ENCODE results near the gene MLLT6. TPM values are rescaled to one million over a fixed set of nuclear protein-coding genes. Genes with fewer than 3 reads are reported as not detected.

Gene MLLT6
- total and polyA plus RNA-seq, 4 donors, result 18.4 to 94.1 (median 61.8) TPM

GRCh38 chr17:38740044-38740443, 35.0 kb downstream of the MLLT6 start:
- peaks cover 69% of the 10 kb centered on the region for H3K4me1 ChIP-seq (ENCODE audit: control insufficient read depth, insufficient read depth, low read length)
- 94% methylated on average over 13 of the region's 19 CpGs for WGBS (ENCODE audit: insufficient coverage)

GRCh38 chr17:38740806-38741205, 35.7 kb downstream of the MLLT6 start:
- Histone ChIP-seq H3K9me3 (ENCODE audit: control insufficient read depth, insufficient read depth, low read length) (no peaks in the 10 kb centered on the region), H3K27me3 (ENCODE audit: control insufficient read depth, insufficient read depth, low read length) (no peaks in the 10 kb centered on the region), H3K27ac (ENCODE audit: low read depth, low read length) (peak overlapping the region; percentile 91), H3K36me3 (ENCODE audit: control insufficient read depth, insufficient read depth, low read length) (peaks cover 53% of the 10 kb centered on the region), H3K4me1 (ENCODE audit: control insufficient read depth, insufficient read depth, low read length) (peaks cover 69% of the 10 kb centered on the region), H3K4me3 (ENCODE audit: low read depth, low read length) (no peak overlapping the region)
- DNase-seq (ENCODE audit: low read depth in 4 of 6, low spot score in 6 of 6), result no peak
- WGBS (ENCODE audit: insufficient coverage), result 43% methylated on average over 1 of the region's 4 CpGs

More at GRCh38 chr17:38740044-38740443, 35.0 kb downstream of the MLLT6 start:
- no peak for DNase-seq (ENCODE audit: low read depth in 4 of 6, low spot score in 6 of 6)
- H3K36me3 ChIP-seq (ENCODE audit: control insufficient read depth, insufficient read depth, low read length), result peaks cover 60% of the 10 kb centered on the region
- H3K4me3 ChIP-seq (ENCODE audit: low read depth, low read length), result no peak overlapping the region
- H3K27ac ChIP-seq (ENCODE audit: low read depth, low read length), result no peak overlapping the region
- H3K27me3 ChIP-seq (ENCODE audit: control insufficient read depth, insufficient read depth, low read length), result no peaks in the 10 kb centered on the region
- no peaks in the 10 kb centered on the region for H3K9me3 ChIP-seq (ENCODE audit: control insufficient read depth, insufficient read depth, low read length)

GRCh38 chr17:38741461-38741860, 36.4 kb downstream of the MLLT6 start:
- WGBS (ENCODE audit: insufficient coverage), result 43% methylated on average over 5 of the region's 5 CpGs
- H3K4me1 ChIP-seq (ENCODE audit: control insufficient read depth, insufficient read depth, low read length), result peaks cover 71% of the 10 kb centered on the region
- no peaks in the 10 kb centered on the region for H3K27me3 ChIP-seq (ENCODE audit: control insufficient read depth, insufficient read depth, low read length)
- peak overlapping the region; percentile 91 for H3K27ac ChIP-seq (ENCODE audit: low read depth, low read length)
- no peaks in the 10 kb centered on the region for H3K9me3 ChIP-seq (ENCODE audit: control insufficient read depth, insufficient read depth, low read length)
- peaks cover 46% of the 10 kb centered on the region for H3K36me3 ChIP-seq (ENCODE audit: control insufficient read depth, insufficient read depth, low read length)
- H3K4me3 ChIP-seq (ENCODE audit: low read depth, low read length), result no peak overlapping the region
- peak in 2 of 6 donors; percentile 33 to 53 for DNase-seq (ENCODE audit: low read depth in 4 of 6, low spot score in 6 of 6)

GRCh38 chr17:38741921-38742410, 36.9 kb downstream of the MLLT6 start:
- Histone ChIP-seq H3K27ac (ENCODE audit: low read depth, low read length) (peak overlapping the region; percentile 91), H3K36me3 (ENCODE audit: control insufficient read depth, insufficient read depth, low read length) (peaks cover 41% of the 10 kb centered on the region), H3K27me3 (ENCODE audit: control insufficient read depth, insufficient read depth, low read length) (no peaks in the 10 kb centered on the region), H3K9me3 (ENCODE audit: control insufficient read depth, insufficient read depth, low read length) (no peaks in the 10 kb centered on the region), H3K4me3 (ENCODE audit: low read depth, low read length) (peak overlapping the region; percentile 10), H3K4me1 (ENCODE audit: control insufficient read depth, insufficient read depth, low read length) (peaks cover 74% of the 10 kb centered on the region)
- peak in 2 of 6 donors; percentile 89 to 93 for DNase-seq (ENCODE audit: low read depth in 4 of 6, low spot score in 6 of 6)
- 26% methylated on average over 6 of the region's 7 CpGs for WGBS (ENCODE audit: insufficient coverage)

- H3K27ac ChIP-seq (ENCODE audit: low read depth, low read length), result peak overlapping the region; percentile 91
- peaks cover 34% of the 10 kb centered on the region for H3K36me3 ChIP-seq (ENCODE audit: control insufficient read depth, insufficient read depth, low read length)
- whole genome bisulfite sequencing (ENCODE audit: insufficient coverage), result 16% methylated on average over 16 of the region's 22 CpGs
- H3K27me3 ChIP-seq (ENCODE audit: control insufficient read depth, insufficient read depth, low read length), result no peaks in the 10 kb centered on the region
- peaks cover 76% of the 10 kb centered on the region for H3K4me1 ChIP-seq (ENCODE audit: control insufficient read depth, insufficient read depth, low read length)
- peak in 2 of 6 donors; percentile 96 to 97 for DNase-seq (ENCODE audit: low read depth in 4 of 6, low spot score in 6 of 6)
- no peaks in the 10 kb centered on the region for H3K9me3 ChIP-seq (ENCODE audit: control insufficient read depth, insufficient read depth, low read length)
- peak overlapping the region; percentile 10 for H3K4me3 ChIP-seq (ENCODE audit: low read depth, low read length)
Measured at GRCh38 chr17:38742411-38743308, 37.6 kb downstream of the MLLT6 start.

GRCh38 chr17:38743556-38744171, 38.6 kb downstream of the MLLT6 start:
- Histone ChIP-seq H3K36me3 (ENCODE audit: control insufficient read depth, insufficient read depth, low read length) (peaks cover 24% of the 10 kb centered on the region), H3K4me1 (ENCODE audit: control insufficient read depth, insufficient read depth, low read length) (peaks cover 80% of the 10 kb centered on the region), H3K27ac (ENCODE audit: low read depth, low read length) (peak overlapping the region; percentile 91), H3K9me3 (ENCODE audit: control insufficient read depth, insufficient read depth, low read length) (no peaks in the 10 kb centered on the region), H3K27me3 (ENCODE audit: control insufficient read depth, insufficient read depth, low read length) (no peaks in the 10 kb centered on the region), H3K4me3 (ENCODE audit: low read depth, low read length) (no peak overlapping the region)
- WGBS (ENCODE audit: insufficient coverage), result 43% methylated on average over 1 of the region's 4 CpGs
- peak in 1 of 6 donors; percentile 41 for DNase-seq (ENCODE audit: low read depth in 4 of 6, low spot score in 6 of 6)

- Histone ChIP-seq H3K4me1 (ENCODE audit: control insufficient read depth, insufficient read depth, low read length) (peaks cover 88% of the 10 kb centered on the region), H3K27ac (ENCODE audit: low read depth, low read length) (peak overlapping the region; percentile 91), H3K27me3 (ENCODE audit: control insufficient read depth, insufficient read depth, low read length) (no peaks in the 10 kb centered on the region), H3K36me3 (ENCODE audit: control insufficient read depth, insufficient read depth, low read length) (peaks cover 8% of the 10 kb centered on the region), H3K4me3 (ENCODE audit: low read depth, low read length) (peak overlapping the region; percentile 10), H3K9me3 (ENCODE audit: control insufficient read depth, insufficient read depth, low read length) (no peaks in the 10 kb centered on the region)
- DNase-seq (ENCODE audit: low read depth in 4 of 6, low spot score in 6 of 6), result peak in 2 of 6 donors; percentile 35 to 49
- WGBS (ENCODE audit: insufficient coverage), result no CpG with 5 or more reads among the region's 4 CpGs
Measured at GRCh38 chr17:38745545-38745944, 40.5 kb downstream of the MLLT6 start.

GRCh38 chr17:38746004-38746848, 41.2 kb downstream of the MLLT6 start:
- peak overlapping the region; percentile 91 for H3K27ac ChIP-seq (ENCODE audit: low read depth, low read length)
- peaks cover 8% of the 10 kb centered on the region for H3K36me3 ChIP-seq (ENCODE audit: control insufficient read depth, insufficient read depth, low read length)
- peaks cover 83% of the 10 kb centered on the region for H3K4me1 ChIP-seq (ENCODE audit: control insufficient read depth, insufficient read depth, low read length)
- H3K4me3 ChIP-seq (ENCODE audit: low read depth, low read length), result peak overlapping the region; percentile 98
- H3K9me3 ChIP-seq (ENCODE audit: control insufficient read depth, insufficient read depth, low read length), result no peaks in the 10 kb centered on the region
- 14% methylated on average over 7 of the region's 8 CpGs for WGBS (ENCODE audit: insufficient coverage)
- no peaks in the 10 kb centered on the region for H3K27me3 ChIP-seq (ENCODE audit: control insufficient read depth, insufficient read depth, low read length)
- peak in 2 of 6 donors; percentile 60 to 73 for DNase-seq (ENCODE audit: low read depth in 4 of 6, low spot score in 6 of 6)

GRCh38 chr17:38746849-38747462, 41.9 kb downstream of the MLLT6 start:
- DNase-seq (ENCODE audit: low read depth in 4 of 6, low spot score in 6 of 6), result no peak
- H3K4me1 ChIP-seq (ENCODE audit: control insufficient read depth, insufficient read depth, low read length), result peaks cover 78% of the 10 kb centered on the region
- no peaks in the 10 kb centered on the region for H3K27me3 ChIP-seq (ENCODE audit: control insufficient read depth, insufficient read depth, low read length)
- WGBS (ENCODE audit: insufficient coverage), result 0% methylated on average over 11 of the region's 21 CpGs
- H3K4me3 ChIP-seq (ENCODE audit: low read depth, low read length), result peak overlapping the region; percentile 98
- peak overlapping the region; percentile 91 for H3K27ac ChIP-seq (ENCODE audit: low read depth, low read length)
- no peaks in the 10 kb centered on the region for H3K9me3 ChIP-seq (ENCODE audit: control insufficient read depth, insufficient read depth, low read length)
- H3K36me3 ChIP-seq (ENCODE audit: control insufficient read depth, insufficient read depth, low read length), result peaks cover 6% of the 10 kb centered on the region

Data from spinal cord (tissue), 10 donors.